HG03097 (cell line): ENCODE results near the gene PRAMEF2.
"Not testable (repeated sequence)": the region's sequence is repeated elsewhere in the genome, so short reads cannot be mapped to it uniquely, and the experiment has no call there.

Experiments
- ATAC-seq: cut with Tn5 transposase; IDR thresholded peaks from one replicate; pipeline ENCODE4 v1.9.1; 2021; ENCODE audit not compliant: unreplicated experiment, low FRiP score

PRAMEF2 gene, protein sequence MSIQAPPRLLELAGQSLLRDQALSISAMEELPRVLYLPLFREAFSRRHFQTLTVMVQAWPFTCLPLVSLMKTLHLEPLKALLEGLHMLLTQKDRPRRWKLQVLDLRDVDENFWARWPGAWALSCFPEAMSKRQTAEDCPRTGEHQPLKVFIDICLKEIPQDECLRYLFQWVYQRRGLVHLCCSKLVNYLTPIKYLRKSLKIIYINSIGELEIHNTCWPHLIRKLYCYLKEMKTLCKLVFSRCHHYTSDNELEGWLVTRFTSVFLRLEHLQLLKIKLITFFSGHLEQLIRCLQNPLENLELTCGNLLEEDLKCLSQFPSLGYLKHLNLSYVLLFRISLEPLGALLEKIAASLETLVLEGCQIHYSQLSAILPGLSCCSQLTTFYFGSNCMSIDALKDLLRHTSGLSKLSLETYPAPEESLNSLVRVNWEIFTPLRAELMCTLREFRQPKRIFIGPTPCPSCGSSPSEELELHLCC

GRCh38 chr1:12856786-12857185 lies at the start of gene PRAMEF2:
Gene PRAMEF2 (plus strand): TSS chr1:12857086. CDS start chr1:12859010, 1,924 bp downstream.
- ATAC-seq: not testable (repeated sequence)

DNA sequence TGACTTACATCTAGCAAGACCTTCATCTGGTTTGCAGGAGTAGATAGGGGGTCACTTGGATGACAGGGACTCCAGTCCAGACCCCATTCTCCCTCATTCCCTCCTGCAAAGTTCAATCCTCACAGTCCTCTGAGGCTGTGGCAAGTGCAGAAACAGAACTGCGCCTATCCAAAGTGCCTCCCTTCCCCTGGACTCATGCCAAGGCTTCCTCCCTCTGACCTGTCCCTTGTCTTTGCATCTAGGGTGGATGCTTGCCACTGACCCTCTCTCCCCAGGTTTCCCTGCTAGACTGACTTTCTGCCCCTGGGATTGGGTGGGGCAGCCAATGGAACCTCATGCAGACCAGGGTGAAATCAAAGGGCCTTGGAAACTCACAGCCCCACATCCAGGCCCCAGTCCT lies 47.0 kb upstream of the PRAMEF2 start:
- no peak for ATAC-seq

DNA sequence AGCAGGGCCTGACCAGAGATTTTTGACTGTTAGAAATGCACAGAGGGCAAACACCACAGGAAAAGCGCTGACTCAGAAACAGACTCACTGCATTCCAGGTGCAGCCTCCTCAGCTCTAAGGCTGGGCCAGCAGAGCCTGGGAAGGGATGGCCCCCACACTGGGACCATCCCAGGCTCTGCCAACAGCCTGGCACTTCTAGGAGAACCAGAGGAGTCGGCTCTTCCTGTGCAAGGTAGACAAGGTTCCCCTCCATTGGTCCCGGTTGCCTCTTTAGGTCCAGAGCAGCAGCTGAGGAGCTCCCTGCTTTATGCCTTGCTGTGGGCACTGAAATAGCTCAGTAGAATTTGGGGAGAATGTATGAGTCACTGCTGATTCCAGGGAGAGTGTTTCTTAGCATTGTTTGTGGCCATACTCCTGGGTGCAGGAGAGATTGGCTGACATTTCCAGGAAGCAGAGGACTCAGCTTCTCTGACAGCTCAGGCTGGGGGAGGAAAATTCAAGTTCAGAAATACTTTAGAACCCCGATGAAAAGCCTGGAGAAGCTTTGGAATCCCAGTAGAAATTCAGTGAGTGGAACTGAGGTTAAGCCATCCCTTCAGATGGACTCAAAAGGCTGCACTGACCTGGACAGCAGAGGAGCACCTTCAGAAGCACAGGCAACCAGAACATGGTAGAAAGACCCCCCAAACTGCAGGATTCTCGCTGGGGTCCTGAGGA lies 46.0 kb upstream of the PRAMEF2 start:
- ATAC-seq: no peak

DNA sequence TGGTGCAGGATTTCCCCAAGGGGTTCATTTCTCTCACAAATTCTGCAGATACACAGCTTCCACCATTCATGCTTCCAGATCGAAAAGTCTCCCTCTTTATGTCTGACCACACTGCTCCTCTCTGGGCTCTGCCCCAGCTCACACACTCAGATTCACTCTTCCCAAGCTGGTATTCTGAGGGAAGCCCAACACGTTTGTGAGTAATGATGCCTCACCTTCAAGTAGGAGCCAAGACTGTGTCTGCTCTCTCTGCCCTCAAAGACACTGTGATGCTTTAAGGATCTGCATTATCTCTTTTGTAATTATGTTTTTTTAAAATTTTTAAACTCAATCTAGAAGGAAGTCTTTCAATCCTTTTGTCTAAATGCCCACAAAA lies 45.5 kb upstream of the PRAMEF2 start:
- ATAC-seq: no peak

GRCh38 chr1:12819061-12819460 lies 37.8 kb upstream of the PRAMEF2 start:
- ATAC-seq: not testable (repeated sequence)

DNA sequence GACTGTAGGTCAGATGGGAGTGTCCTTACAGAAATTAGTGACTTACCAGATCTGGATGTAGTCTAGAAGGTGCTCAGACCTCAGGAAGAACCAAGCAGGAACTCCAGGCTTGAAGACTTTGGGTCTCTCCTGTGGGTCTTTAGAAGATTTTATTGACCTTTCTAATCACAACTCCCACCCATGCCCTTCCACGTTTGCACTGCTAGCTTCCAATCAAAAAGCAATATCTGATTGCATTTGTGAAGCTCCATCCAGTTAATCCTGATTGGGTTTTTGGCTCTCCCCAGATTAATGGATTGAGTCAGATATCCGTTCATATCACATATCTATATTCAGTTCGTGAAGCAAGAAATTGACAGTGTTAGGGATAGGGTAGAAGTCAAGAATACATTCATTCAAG lies 25.6 kb upstream of the PRAMEF2 start, which contains the start of gene PRAMEF11:
TSS of gene PRAMEF11 (minus strand) at position 101 of the 400 bp plus-strand sequence. CDS start 2,621 bp downstream, outside the sequence.
- not testable (repeated sequence) for ATAC-seq

DNA sequence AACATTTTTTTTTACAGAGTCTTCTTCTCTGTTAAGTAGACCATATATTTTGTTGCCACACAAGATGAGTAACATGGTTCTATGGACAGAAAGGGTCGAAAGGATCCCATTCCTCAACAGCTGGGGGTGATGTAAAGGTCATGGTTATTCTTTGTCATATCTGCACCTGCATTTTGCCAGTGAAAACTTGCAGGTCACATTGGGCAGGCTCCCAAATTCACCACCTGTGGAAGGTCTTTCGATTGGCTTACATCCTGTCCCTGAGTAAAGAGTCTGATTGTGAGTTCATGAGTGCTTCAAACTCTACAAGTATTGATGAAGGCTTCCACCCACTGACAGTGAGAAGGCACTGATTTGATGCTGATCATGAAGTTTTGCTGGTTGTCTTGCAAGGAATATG lies 23.6 kb upstream of the PRAMEF2 start:
- not testable (repeated sequence) for ATAC-seq

DNA sequence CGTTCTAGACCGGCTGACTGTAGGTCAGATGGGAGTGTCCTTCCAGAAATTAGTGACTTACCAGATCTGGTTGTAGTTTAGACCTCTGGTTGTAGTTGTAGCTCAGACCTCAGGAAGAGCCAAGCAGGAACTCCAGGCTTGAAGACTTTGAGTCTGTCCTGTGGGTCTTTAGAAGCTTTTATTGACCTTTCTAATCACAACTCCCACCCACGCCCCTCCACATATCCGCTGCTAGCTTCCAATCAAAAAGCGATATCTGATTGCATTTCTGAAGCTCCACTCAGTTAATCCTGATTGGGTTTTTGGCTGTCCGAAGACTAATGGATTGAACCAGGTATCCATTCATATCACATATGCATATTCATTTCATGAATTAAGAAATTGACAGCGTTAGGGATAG lies 8.3 kb upstream of the PRAMEF2 start, which contains the start of gene HNRNPCL1:
TSS of gene HNRNPCL1 (minus strand) at position 101 of the 400 bp plus-strand sequence. CDS start 431 bp downstream, outside the sequence.
- ATAC-seq: not testable (repeated sequence)

DNA sequence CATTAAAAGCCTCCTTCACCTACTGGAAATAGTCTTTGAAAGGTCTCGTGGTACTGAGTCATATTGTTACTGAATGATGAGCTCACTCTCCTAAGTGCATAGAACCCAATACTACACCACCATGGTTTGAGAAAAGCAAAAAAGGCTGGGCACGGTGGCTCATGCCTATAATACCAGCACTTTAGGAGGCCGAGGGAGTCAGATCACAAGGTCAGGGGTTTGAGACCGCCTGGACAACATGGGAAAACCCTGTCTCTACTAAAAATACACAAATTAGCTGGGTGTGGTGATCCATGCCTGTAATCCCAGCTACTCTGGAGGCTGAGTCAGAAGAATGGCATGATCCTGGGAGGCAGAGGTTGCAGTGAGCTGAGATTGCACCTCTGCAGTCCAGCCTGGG lies 5.1 kb upstream of the PRAMEF2 start:
- no peak for ATAC-seq

- not testable (repeated sequence) for ATAC-seq
Measured at GRCh38 chr1:12863131-12863880, 6.4 kb downstream of the PRAMEF2 start.

GRCh38 chr1:12878453-12878852 lies 21.6 kb downstream of the PRAMEF2 start:
- not testable (repeated sequence) for ATAC-seq

- not testable (repeated sequence) for ATAC-seq
Measured at GRCh38 chr1:12886101-12886500, 29.2 kb downstream of the PRAMEF2 start, which contains the start of gene PRAMEF4. Gene PRAMEF4 (minus strand): TSS chr1:12886201. CDS start chr1:12883394, 2,807 bp downstream.

- ATAC-seq: not testable (repeated sequence)
Measured at GRCh38 chr1:12898170-12898569, 41.3 kb downstream of the PRAMEF2 start, which contains the start of gene PRAMEF10. Gene PRAMEF10 (minus strand): TSS chr1:12898270. CDS start chr1:12895847, 2,423 bp downstream.

GRCh38 chr1:12899186-12899585 lies 42.3 kb downstream of the PRAMEF2 start:
- not testable (repeated sequence) for ATAC-seq

GRCh38 chr1:12903793-12904572 lies 47.1 kb downstream of the PRAMEF2 start:
- not testable (repeated sequence) for ATAC-seq
